Peyer's patch (tissue), 4 donors: Measurements from ENCODE around the gene TAF5L. TPM values are rescaled to one million over a fixed set of nuclear protein-coding genes. Genes with fewer than 3 reads are reported as not detected.
"Not testable (repeated sequence)": the region's sequence is repeated elsewhere in the genome, so short reads cannot be mapped to it uniquely, and the experiment has no call there.

Experiments used
- DNase-seq, 3 donors: peaks; one replicate each; pipeline ENCODE4 v3.0.0-alpha.2; 2017 to 2019
- H3K27ac ChIP-seq, 4 donors: fragments of 200-600 bp; sonication (generic); one replicate each; pipeline ENCODE4 v1.5.1; 2016 to 2019
- H3K27me3 ChIP-seq, 2 donors: fragments of 200-600 bp; sonication (generic); one replicate each; pipeline ENCODE4 v1.5.1; 2019
- H3K36me3 ChIP-seq, 3 donors: fragments of 200-600 bp; sonication (generic); one replicate each; pipeline ENCODE4 v1.5.1; 2016 to 2019
- H3K4me1 ChIP-seq, 4 donors: fragments of 200-600 bp; sonication (generic); one replicate each; pipeline ENCODE4 v1.5.1; 2016 to 2019
- H3K4me3 ChIP-seq, 4 donors: fragments of 200-600 bp; sonication (generic); 1 replicate in 3 of 4; 2 replicates in 1 of 4; pipeline ENCODE4 v1.5.1; 2016 to 2019; ENCODE audit warnings: mild to moderate bottlenecking in 1 of 4
- H3K9me3 ChIP-seq, 4 donors: fragments of 200-600 bp; sonication (generic); one replicate each; pipeline ENCODE4 v1.5.1; 2016 to 2019; ENCODE audit warnings: mild to moderate bottlenecking in 1 of 4
- POLR2A ChIP-seq, 2 donors: fragments of 450-650 bp; IDR thresholded peaks; one replicate each; pipeline ENCODE4 v1.5.1; 2017; ENCODE audit warnings: antibody characterized with exemption in 2 of 2, mild to moderate bottlenecking in 2 of 2, moderate library complexity in 2 of 2
- total RNA-seq, 4 donors: library from RNA; depleted of rRNA; stranded (reverse); fragments of >200 nt; gene quantifications; one replicate each; pipeline ENCODE4 v1.1.0, GENCODE V29; 2016
- TF ChIP-seq, protein P1 (sequence below), 6 experiments: fragments of 450-650 bp in 4 of 6; fragments of 200-600 bp in 2 of 6; sonication (generic) in 1 of 6; IDR thresholded peaks; one replicate each; pipeline ENCODE4 v1.5.1; 2017 to 2019; ENCODE audit warnings: antibody characterized with exemption in 6 of 6, mild to moderate bottlenecking in 3 of 6, moderate library complexity in 1 of 6

The TAF5L gene
- total RNA-seq, 4 donors from 2014 or later, result 10.5 to 33.0 (median 24.3) TPM

DNA sequence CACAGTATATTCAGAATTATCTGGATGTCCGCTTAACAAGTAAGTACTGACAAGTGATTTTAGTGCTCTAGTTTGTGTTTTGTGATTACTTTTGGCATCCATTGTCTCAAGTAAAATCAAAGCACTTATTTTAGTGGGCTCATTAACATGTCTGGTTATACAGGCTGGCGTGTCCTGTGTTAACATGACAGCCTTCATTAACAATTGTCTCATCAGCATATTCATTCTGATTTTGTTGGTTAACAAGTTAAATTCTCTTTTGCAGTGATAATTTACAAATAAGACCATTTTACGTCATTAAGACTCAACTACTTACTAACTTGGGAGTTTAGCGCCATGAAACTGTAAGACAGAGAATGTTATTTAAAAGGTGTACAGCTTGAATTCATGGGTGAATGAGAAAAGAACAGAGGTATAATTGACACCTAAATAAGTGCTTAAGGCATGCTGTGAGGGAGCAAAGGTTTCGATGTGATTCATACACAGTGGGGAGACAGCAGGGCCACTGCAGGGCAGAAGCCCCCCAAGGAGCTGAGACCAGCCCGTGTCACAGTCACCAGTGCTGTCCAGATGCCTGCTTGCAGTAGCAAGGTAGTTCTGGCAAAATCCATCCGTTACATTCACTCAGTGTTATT is 22.4 kb downstream of the TAF5L start:
- Histone ChIP-seq H3K36me3 (peaks cover 0 to 67% (median 0%) of the 10 kb centered on the region in 3 donors), H3K4me3 (no peak overlapping the region), H3K27ac (no peak overlapping the region), H3K4me1 (no peaks in the 10 kb centered on the region), H3K27me3 (no peaks in the 10 kb centered on the region), H3K9me3 (no peaks in the 10 kb centered on the region)
- TF ChIP-seq, protein P1, sequence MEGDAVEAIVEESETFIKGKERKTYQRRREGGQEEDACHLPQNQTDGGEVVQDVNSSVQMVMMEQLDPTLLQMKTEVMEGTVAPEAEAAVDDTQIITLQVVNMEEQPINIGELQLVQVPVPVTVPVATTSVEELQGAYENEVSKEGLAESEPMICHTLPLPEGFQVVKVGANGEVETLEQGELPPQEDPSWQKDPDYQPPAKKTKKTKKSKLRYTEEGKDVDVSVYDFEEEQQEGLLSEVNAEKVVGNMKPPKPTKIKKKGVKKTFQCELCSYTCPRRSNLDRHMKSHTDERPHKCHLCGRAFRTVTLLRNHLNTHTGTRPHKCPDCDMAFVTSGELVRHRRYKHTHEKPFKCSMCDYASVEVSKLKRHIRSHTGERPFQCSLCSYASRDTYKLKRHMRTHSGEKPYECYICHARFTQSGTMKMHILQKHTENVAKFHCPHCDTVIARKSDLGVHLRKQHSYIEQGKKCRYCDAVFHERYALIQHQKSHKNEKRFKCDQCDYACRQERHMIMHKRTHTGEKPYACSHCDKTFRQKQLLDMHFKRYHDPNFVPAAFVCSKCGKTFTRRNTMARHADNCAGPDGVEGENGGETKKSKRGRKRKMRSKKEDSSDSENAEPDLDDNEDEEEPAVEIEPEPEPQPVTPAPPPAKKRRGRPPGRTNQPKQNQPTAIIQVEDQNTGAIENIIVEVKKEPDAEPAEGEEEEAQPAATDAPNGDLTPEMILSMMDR (IDR thresholded peaks at IDR 0.05), result no peak
- TF ChIP-seq POLR2A (IDR thresholded peaks at IDR 0.05), result no peak
- DNase-seq, result no peak

DNA sequence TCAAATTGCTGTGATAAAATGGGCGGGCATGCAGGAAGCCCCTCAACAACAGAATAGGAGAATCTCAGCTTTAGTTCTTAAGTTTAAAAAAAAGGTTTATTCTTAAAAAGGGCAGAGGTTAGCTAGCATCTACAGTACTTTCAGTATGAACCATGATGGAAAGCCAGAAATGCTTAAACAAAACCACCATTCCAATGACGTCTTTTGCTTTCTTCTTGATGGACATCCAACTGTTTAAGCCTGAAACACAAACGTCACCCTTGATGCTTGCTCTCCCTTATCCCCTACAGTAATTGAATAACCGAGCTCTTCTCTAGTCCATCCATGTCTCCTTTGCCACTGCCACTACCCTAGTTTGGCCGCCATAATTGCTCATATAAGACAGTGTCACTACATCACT is 25.7 kb downstream of the TAF5L start:
- Histone ChIP-seq H3K27me3 (no peaks in the 10 kb centered on the region), H3K4me1 (no peaks in the 10 kb centered on the region), H3K27ac (no peak overlapping the region), H3K36me3 (peaks cover 0 to 41% (median 0%) of the 10 kb centered on the region in 3 donors), H3K4me3 (no peak overlapping the region), H3K9me3 (no peaks in the 10 kb centered on the region)
- no peak for DNase-seq
- TF ChIP-seq, protein P1 (IDR thresholded peaks at IDR 0.05), result no peak
- TF ChIP-seq POLR2A (IDR thresholded peaks at IDR 0.05), result no peak

DNA sequence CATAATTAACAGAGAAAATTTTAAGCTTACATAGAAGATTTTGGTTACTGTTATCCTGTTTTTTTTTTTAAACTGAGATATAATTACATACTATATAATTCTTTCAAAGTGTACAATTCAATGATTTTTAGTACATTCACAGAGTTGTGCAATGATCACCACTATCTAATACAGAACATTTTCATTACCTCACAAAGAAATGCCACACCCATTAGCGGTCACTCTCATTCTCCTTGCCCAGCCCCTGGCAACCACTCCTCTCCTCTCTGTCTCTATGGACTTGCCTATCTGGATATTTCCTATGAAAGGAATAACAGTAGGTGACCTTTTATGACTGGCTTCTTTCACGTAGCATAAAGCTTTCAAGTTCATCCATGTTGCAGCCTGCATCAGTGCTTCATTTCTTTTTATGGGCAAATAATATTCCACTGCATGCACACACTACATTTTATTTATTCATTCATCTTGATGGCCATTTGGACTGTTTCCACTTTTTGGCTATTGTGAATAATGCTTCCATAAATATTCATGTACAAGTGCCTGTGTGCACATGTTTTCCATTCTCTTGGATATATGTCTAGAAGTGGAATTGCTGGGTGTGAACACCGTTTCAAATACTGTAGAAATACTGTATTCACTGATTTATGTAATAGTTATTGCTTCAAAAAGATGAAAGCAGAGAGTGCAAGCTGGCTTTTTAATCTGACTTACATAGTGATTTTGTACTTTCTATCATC is 26.5 kb downstream of the TAF5L start:
- H3K36me3 ChIP-seq, result peaks cover 0 to 37% (median 0%) of the 10 kb centered on the region in 3 donors
- no peaks in the 10 kb centered on the region for H3K27me3 ChIP-seq
- no peaks in the 10 kb centered on the region for H3K4me1 ChIP-seq
- no peak for DNase-seq
- no peaks in the 10 kb centered on the region for H3K9me3 ChIP-seq
- H3K4me3 ChIP-seq, result no peak overlapping the region
- H3K27ac ChIP-seq, result no peak overlapping the region
- TF ChIP-seq, protein P1 (IDR thresholded peaks at IDR 0.05), result no peak
- TF ChIP-seq POLR2A (IDR thresholded peaks at IDR 0.05), result no peak

DNA sequence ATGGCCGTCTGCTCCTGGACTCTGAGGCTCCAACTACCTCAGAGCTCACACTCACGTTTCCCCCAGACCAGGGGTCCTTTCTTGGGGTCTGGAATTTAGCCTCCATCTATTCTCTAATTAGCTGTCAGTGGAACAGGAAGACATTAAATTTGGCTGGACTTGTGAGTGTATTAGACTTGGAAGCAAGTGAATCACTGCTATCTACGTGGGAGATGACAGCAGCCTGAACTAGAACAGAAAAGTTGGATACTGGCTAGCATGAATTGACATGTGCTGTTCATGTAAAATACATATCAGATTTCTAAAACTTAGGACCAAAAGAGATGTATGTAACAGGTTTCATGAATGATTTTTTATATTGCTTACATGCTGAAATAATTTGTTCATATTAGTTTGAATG is 28.0 kb downstream of the TAF5L start:
- H3K4me1 ChIP-seq, result no peaks in the 10 kb centered on the region
- no peaks in the 10 kb centered on the region for H3K9me3 ChIP-seq
- peaks cover 0 to 37% (median 0%) of the 10 kb centered on the region in 3 donors for H3K36me3 ChIP-seq
- DNase-seq, result no peak
- no peak overlapping the region for H3K4me3 ChIP-seq
- TF ChIP-seq, protein P1 (IDR thresholded peaks at IDR 0.05), result no peak
- no peak for TF ChIP-seq POLR2A (IDR thresholded peaks at IDR 0.05)
- H3K27me3 ChIP-seq, result no peaks in the 10 kb centered on the region
- peak overlapping the region in 3 of 4 donors; percentile 3 to 74 (median 73) for H3K27ac ChIP-seq

DNA sequence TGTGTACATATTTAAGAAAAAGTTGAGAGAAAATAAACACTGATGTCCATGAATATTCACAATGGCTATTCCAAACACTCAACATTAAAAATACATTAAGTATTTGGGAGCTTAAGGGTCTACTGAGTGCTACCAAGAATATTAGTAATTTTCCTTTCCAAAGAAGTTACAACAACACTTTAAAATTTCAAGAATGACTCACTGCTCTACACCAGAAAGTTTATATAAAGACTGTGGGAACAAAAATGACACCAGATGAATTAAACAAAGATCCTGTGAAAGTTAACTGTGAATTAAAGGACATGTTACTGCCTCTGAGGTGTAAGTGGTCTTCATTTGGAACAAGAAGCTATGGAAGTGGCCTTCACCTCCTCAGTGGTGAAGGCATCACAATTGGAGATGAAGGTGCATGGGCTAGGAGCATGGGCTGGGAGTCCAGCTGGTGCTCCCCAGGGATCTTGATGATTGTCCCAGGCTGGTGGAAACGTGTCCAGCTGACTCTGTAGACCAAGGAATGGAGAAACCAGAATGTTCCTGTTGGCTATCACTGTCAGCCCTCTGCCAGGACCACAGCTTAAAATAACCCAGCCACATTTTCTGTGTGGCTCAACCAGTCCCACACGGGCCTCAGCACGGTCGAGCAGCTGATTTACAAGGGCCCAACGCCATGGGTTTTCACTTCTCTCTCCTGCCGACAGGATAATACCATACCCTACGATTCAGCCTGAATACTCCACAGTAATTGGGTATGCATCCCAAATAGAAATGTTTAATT is 28.8 kb downstream of the TAF5L start:
- peak overlapping the region in 3 of 4 donors; percentile 25 to 74 (median 73) for H3K27ac ChIP-seq
- TF ChIP-seq, protein P1 (IDR thresholded peaks at IDR 0.05), result no peak
- no peak for TF ChIP-seq POLR2A (IDR thresholded peaks at IDR 0.05)

DNA sequence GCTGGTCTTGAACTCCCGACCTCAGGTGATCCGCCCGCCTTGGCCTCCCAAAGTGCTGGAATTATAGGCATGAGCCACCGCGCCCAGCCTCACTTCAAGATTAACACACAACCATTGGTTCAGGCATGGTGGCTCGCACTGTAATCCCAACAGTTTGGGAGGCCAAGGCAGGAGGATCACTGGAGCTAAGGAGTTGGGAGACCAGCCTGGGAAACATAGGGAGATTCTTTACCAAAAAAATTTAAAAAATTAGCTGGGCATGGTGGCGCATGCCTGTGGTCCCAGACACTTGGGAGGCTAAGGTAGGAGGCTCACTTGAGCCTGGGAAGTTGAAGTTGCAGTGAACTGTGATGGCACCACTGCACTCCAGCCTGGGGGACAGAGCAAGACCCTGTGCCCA is 30.0 kb downstream of the TAF5L start:
- not testable (repeated sequence) for H3K27me3 ChIP-seq, H3K4me3 ChIP-seq, DNase-seq, H3K4me1 ChIP-seq, H3K9me3 ChIP-seq
- H3K36me3 ChIP-seq, result peaks cover 0 to 25% (median 0%) of the 10 kb centered on the region in 3 donors
- peak overlapping the region in 1 of 4 donors; percentile 73 for H3K27ac ChIP-seq

More for the DNA sequence above, 28.8 kb downstream of the TAF5L start:
- Histone ChIP-seq H3K36me3 (peaks cover 0 to 37% (median 0%) of the 10 kb centered on the region in 3 donors), H3K4me3 (no peak overlapping the region), H3K27me3 (no peaks in the 10 kb centered on the region), H3K9me3 (no peaks in the 10 kb centered on the region), H3K4me1 (no peaks in the 10 kb centered on the region)
- no peak for DNase-seq
